ENCODE results near the gene CACNA1I.

The CACNA1I gene

DNA sequence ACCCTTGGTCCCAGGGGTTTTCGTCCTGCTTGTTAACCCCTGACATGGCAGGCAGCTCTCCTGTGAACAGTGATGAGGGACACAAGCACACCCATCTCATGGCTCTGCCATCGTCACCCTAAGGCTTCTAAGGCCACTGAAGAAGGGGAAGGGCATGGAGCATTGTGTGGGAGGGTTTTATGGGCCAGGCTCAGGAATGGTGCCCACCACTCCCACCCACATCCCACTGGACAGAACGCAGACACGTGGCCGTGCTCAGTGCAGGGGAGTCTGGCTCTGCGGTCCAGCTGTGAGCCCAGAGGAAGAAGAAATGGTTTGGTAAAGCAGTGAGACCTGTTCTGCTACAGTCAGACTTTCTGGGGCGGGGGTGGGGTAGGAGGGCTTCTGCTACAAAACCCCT, 130.0 kb downstream of the CACNA1I start:
- no peak for DNase-seq

DNA sequence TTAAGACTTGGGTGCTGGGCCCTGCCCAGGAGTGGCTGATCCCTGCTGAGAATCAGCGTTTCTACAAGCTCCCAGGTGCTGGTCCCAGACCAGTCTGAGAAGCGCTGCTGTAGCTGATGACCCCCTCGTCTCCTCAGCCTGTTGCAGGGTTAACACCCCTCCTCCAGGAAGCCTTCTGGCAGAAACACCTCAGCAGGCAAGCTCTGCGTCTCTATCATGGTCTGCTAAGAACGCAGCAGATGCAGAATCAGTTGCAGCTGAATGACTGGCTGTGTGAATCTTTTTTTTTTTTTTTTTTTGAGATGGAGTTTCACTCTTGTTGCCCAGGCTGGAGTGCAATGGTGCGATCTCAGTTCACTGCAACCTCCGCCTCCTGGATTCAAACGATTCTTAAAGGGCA, 132.5 kb downstream of the CACNA1I start:
- DNase-seq: no peak

DNA sequence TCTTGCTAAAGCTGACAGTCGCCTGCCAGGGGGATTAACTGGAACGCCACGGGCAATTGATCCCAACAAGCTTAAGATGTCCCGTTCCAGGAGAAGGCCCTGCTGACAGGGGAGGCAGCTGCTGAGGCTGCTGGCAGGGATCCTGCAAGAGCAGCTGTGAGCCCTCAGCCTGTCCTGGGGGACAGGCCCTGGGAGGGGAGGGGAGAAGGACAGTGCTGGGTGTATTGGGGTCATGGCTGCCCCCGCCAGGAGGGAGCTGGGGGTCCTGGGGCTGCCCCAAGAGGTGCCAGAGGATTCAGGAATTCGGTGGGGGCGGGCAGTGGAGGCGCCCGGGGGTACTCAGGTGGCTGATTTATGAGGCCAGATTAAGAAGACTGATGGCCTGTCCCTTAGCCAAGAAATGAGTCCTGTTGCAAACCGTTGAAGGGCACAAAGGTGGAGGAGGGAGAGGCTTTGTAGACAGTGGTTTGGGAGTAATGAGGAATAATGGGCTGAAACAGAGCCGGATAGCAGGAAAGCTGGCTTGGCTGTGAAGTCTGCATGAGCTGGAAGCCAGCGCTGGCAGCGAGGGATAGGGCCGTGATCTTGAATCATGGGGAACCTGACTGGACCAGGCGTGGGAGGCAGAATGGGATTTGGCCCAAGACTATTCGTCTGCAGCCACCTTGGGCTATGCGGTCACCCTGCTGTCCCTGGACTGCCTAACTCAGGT, 133.5 kb downstream of the CACNA1I start:
- DNase-seq: no peak

DNA sequence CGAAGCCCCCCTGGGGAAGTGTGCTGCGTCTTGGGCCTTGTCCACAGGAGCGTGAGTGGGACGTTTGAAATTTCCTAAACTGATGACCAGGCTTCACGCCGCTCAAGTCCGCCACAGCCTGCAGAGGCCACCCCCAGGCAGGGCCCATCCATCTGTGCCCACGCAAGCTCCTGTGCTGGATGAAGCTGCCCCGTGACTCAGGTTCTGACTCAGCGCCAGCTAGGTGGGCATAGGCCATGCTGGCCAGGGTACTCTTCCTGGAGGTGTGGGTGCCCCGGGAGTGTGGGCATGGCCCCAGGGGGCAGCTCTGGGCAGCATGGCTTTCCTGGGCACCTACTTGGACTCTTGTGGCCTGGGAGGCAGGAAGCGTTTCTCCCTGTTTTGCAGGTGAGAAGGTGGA, 134.8 kb downstream of the CACNA1I start:
- no peak for DNase-seq

DNA sequence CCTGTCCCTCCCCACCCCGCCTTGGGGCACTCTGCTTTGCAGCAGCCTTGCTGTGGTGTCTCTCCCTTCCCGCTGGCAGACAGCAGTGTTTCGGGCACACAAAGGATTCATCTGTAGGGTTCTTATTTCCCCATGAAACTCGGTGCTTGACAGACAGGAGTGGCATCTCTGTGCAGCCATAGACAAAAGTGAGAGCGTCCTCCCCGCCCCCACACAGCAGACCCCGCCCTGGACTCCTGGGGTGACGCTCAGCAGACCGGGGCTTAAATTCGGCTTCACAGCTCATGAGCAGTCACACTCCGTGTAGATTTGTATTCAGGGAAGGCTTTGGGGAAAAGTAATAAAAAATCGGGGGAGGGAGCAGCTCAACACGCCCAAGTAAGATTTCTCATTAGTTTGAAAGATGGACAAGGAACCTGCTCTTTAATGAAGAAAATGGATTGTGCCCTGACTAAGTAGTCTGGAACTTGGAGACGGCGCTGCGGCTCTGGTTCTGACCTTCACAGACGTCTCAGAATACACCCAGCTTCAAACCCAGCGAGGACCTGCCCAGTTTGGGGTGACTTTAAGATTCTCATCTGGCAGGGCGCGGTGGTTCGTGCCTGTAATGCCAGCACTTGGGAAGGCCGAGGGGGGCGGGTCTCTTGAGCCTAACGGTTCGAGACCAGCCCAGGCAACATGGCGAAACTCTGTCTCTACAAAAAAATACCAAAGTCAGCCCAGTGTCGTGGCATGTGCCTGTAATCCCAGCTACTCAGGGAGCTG, 136.0 kb downstream of the CACNA1I start:
- no peak for DNase-seq

DNA sequence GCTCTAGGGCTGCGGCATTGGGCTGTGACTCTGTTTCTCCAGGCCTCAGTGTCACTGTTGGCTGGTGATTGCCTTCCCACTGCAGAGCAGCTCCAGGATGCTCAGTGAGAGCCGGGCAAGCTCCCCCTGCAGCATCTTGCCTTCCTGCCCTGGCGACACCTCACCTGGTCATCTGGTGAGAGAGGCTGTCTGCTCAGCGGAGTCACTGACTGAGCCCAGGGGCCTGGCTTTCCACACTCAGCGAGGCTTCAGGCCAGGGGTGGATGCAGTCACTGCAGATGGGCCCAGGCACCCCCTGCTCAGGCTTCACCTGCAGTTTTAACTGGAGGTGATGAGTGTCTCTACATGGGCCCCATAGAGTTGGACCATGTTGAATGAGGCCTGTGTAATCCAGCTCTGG, 136.8 kb downstream of the CACNA1I start:
- no peak for DNase-seq

DNA sequence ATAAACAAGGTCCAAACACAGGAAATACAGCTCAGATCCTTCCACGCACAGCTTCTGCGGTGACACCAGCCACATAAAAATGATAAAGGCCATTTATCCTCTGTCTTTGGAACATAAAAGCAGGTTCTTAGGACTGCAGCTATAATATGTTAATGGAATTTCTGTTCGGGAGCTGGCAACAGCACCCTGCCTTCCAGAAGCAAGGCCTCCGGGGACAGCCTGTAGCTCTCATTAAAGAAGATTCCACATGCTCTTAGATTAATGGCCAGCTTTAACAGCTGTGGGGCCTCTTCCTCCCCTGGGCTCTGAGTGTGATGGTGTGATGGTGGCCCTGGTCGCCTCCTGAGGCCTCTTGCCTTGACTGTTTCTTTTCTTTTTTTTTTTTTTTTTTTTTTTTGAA, 137.3 kb downstream of the CACNA1I start:
- DNase-seq: no peak

DNA sequence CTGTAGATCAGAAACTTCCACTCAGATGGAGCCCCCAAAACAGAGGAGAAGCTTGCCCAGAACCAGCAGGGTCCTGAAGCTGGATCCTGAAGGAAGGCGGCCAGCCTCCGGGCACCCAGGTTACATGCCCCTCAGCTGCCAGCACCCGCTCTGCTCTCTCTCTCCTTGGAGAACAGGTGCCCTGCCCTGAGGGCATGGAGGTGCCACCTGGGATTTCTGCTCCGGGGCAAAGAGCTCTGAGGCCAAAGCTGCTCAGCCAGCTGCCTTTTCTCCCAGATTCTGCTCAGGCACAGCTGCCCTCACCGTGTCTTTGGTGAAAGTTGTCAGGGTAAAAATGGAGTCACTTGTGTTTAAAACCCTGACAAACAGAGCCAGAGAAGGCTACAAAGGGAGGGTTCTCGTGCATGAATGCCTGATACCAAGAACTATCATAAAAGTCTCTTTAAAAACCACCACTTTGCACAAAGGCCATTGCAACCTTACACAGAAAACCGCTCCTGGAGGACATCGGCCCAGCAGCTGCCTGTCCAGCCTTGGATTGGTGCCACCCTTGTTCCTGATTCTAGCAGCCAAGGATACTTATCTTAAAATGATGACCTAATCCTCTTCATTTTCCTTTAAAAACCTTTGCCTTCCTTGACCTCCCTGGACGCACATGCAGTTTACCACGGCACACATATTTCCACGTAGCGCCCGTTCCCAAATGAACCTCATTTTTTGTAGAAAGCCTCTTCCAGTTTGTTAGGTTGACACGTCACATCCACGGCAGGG, 140.0 kb downstream of the CACNA1I start:
- no peak for DNase-seq

DNA sequence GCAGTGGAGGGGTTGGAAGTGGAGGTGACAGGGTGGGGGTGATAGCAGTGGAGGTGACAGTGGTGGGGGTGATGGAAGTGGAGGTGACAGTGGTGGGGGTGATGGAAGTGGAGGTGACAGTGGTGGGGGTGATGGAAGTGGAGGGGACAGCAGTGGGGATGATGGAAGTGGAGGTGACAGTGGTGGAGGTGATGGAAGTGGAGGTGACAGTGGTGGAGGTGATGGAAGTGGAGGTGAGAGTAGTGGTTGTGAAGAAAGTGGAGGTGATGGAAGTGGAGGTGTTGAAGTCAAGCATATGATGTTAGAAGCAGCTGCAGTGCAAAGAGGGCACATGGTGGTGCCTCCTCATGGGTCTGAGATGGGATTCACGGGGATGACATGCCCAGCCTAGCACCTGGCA, 141.5 kb downstream of the CACNA1I start:
- DNase-seq: no peak

DNA sequence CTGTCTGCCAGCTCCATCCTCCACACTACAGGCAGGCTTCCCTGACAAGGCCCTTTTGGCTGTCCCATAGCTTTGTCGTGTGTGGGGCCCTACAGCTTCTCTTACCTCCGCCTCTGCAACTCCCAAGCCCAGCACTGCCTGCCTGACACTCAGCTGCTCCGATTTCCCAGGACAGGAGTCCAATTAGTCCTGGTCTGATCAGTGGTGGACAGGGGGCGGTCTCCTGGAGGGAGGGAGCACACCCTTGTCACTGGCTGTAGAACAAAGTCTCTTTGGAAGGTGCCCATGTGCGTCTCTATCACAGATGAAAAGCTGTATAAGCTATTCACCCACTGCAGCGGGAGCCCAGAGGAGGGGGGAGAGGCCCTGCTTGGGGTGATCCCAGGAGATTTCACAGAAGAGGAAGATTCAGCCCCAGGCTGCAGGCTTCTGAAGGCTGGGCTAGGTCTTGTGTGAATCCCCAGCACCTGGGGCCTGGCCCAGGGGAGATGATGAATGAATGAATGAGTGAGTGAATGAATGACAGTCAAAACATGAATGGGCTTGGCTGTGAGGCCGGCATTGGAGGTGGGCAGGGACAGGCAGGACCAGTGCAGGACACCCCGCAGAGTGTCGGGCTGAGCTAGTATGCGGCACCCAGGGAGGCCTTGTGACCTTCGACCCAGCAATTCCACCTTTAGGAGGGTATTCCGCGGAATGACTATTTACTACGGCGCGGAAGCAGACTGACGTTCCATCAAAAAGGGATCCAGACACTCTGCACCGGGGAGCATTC, 142.4 kb downstream of the CACNA1I start:
- no peak for DNase-seq

DNA sequence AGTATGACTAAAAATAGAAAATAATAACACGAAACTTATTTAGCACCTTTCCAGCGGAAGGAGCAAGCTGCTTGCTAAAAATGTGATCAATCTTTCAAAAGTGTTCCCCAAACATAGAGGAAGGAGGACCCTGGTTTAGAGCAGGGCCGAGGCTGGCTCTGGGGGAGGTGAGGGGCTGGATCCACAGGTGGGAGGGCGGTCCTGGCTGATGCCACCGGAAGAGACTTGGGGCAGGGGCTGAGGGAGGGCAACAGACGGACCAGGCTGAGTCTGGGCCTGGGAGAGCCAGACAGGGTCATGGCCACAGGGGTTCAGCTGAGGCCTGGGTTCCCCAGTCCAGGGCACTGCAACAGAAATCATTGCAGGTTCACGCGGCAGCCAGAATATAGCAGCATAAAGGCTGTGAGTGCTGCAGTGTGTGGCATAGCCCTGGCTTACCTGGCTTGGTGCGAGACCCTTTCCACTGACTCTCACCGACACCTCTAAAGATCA, 143.3 kb downstream of the CACNA1I start:
- DNase-seq: no peak

DNA sequence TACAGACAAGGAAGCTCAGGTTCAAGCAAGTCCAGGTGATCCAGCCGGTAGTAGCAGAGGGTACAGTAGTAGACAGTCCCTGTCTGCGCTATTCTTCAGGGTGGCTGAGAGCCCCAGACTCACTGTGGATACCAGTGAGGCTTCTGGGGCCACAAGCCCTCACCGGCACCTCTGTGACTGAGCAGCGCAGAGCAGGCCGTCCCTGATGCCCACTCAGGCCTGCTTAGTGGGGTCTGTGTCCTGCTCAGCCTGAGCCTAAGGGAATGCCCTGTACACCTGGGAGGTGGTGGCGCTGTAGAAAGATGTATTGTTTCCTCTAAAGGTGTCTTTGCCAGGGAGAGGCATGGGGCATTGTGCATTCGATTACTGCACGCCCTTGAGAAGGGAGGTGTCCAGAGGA, 143.8 kb downstream of the CACNA1I start:
- no peak for DNase-seq

DNA sequence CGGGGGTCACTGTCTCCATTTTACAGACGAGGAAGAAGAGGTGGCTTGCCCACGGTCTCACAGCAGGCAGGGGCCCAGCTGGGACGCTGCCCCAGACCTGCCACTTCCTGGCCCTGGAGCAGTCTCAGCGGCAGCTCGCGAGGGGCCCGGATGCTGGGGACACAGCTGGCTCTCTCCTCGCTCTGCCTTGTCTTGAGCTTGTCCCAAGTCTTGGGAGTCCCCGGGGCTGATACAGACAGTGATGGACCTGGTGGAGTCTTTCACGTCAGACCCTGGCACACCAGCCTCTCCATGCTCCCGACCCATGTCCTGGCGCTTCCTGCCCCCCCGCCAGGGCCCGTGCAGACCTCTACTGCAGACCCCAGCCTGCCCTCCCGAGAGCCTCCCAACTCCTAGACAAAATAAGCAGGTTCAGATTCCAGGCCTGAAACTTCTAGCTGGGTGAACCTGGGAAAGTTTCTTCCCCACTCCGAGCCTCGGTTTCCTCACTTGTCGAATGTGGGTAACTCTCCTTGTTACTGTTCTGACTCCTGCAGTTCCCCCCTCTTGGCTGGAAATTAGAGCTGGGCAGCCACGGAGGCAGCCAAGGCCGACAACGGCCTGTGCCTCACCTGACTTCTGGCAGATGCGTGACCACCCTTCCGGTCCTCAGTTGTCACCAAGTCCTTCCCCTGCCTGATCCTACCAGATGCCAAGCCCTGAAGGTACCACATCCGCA, 145.4 kb downstream of the CACNA1I start:
- DNase-seq: no peak

DNA sequence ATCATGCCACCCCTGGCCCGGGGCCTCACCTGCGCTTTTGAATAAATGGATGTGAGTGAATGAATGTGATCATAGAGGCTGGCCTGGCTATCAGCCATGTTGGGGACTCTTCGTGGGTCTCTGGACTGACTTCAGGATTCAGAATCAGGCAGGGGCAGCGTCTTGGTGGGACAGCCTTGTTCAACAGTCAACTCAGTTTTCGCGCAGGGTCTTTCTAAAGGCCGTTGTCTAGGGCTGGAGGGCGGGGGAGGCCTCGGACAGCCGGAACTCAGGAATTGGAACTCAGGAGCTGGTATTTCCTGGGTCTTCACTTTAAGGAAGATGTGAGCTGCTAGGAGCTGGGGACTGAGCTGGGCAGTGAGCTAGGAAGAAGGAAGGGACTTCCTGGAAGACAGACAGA, 146.0 kb downstream of the CACNA1I start:
- DNase-seq: no peak

DNA sequence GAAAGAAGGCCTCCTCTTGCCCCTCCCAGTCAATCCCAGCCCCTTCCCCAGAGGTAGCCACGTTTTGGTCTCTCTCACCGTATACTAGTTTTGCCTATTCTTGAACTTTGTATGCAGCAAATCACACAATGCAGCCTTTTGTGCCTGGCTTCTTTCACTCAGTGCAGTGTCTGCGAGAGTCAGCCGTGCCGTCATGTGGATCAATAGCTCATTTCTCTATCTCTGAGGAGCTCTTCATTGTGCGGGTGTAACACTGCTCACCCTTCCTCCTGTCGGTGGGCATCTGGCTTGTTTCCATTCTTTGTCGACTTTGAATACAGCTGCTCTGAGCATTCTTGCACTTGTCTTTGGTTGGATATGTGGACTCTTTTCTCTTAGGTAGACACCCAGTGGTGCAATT, 146.5 kb downstream of the CACNA1I start:
- no peak for DNase-seq

DNA sequence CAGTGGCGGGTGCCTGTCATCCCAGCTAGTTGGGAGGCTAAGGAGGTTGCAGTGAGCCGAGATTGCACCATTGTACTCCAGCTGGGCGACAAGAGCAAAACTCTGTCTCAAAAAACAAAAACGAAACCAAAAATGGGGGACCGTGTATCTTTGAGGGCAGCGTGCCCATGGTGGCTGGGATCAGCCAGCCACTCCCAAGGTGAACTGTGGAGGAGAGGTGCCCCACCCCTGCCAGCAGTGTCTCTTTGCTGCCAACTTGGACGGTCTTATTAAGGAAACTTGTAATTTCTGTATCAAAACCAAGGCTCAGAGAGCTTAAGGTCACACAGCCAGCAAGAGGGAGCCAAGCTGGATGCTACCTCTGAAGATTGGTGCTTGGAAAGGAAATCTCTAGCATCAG, 147.7 kb downstream of the CACNA1I start:
- no peak for DNase-seq

DNA sequence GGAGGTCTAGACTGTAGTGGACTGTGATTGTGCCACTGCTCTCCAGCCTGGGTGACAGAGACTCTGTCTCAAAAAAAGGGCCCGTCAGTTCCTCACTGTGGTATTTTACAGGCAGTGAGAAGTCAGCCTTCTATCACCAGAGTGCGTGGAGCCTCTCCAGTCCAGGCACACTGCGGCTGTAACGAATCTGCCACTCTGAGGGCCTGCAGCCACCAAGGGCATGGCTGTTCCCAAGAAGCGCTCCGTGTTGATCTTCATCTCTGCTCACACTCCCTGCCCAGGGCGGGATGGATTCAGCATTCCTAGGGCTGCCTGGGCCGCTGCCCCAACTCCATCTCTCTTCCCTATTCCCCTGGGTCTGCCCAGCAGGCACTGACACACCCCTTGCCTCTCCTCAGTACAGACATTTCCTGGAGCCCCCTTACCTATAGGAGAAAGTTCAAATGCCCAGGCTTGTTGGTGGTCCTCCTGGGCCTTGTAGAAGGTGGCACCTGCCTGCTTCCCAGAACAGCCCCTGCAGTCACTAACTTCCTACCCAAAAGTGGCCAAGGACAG, 148.4 kb downstream of the CACNA1I start:
- DNase-seq: no peak

DNA sequence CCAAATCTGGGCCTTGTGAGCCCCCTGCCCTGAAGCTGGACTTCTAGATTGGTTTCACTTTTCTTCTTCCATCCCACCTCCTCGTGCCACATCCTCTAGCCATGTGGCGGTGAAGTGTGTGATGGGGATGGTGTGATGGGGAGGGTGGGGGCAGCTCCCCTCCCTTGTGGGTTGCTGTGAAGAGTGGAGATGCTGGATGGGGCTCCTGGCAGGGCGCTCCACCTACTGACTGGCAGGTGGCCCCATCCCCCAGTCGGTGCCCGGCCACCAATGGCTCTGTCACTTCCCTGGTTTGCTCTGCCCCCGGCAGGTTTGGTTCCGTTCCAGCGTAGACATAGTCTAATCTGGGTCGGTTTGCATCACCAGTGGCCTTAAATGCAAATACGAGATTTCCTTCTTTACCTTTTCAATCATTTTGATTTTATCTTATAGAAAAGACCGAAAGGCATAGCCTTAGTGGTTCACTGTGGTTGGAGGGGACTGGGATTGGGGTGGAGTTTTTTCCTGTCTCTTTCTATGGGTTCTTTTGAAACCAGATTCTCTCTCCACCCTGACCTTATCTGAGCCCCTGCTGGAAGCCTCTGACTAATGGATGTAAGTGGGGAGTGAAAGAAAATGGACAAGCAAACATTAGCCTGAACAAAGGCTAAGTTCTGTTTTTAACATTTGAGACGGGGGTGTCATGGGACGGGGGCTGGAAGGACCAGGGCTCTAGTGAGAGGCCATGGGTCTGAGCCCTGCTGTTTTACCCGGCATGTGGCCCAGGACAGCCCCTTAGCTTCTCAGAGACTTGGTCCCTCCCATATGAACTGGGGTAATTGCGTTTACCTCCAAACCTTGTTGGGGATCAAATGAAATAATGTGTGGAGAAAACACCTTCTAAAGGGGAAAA, 149.3 kb downstream of the CACNA1I start:
- no peak for DNase-seq

DNA sequence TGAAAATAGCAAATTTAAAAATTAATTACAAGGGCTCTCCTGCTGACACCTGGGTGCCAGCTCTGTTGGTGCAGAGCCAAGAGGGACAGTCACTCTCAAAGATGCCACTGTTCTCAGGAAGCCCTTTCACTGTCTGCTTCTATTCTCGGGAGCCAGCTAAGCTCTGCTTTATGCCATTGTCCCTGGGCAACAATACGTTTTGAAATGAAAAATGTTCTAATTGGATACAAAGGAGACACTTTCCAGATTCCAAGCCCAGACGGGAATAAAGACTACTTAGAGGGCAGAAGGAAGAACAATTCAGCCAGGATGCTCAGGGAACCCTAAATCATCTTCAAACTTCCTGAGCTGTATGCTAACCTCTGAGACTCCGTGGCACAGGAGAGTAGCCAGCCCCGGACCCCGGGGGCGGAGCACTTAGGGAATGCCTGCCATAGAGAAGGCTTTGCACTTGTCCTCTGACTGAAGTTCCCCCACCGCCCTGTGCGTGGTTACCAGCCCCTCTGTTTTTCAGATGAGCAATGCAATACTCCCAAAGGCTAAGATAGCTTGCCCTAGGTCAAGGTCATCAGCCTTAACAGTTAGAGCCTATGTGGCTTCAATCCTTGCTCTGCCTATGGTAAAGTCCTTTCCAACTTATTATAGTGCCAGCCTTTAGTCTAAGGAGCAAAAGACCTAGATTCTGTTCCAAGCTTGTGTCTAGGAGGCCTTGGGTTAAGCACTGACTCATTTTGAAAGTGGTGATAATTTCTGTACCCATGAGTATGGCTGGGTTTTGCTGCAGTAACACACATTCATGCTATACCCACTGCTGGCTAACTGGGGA, 150.9 kb downstream of the CACNA1I start:
- no peak for DNase-seq

DNA sequence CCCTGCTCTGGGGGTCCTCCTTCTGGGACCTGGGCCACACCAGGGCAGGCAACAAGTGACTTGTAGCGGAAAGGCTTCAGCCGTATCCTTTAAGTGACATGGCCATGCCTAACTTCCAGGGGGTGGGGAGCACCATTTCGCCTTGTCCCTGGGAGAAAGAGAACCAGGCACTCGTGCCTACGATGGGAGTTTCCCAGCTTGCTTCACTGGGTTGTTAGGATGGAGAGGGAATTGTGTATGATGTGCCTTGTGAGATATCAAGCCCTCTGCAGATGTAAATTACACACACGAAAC, 151.4 kb downstream of the CACNA1I start:
- DNase-seq: no peak

All from fibroblast of skin of scalp (primary cell).